Smooth muscle cell of trachea (primary cell): ENCODE results near the gene CTNND1. TPM values are rescaled to one million over a fixed set of nuclear protein-coding genes. Genes with fewer than 3 reads are reported as not detected.

Experiments
- total RNA-seq: library from RNA; depleted of rRNA; stranded (reverse); fragments of >200 nt; gene quantifications from 2 replicates; pipeline ENCODE4 v1.2.1, GENCODE V29; 2014

CTNND1 gene
- 114 and 116 TPM in 2 replicates for total RNA-seq

GRCh38 chr11:57761301-57762234, at the start of gene CTNND1:
TSS of gene CTNND1 (plus strand) at chr11:57761802. CDS start at chr11:57791479, 29,677 bp downstream.

GRCh38 chr11:57712256-57713150, 49.1 kb upstream of the CTNND1 start, which contains the start of gene TMX2:
TSS of gene TMX2 (plus strand) at chr11:57712593. CDS start at chr11:57712619, 26 bp downstream.

GRCh38 chr11:57741132-57742086, 20.2 kb upstream of the CTNND1 start, which contains the start of gene SELENOH:
TSS of gene SELENOH (plus strand) at chr11:57741491. CDS start at chr11:57741596, 105 bp downstream.

GRCh38 chr11:57751676-57752253, 9.8 kb upstream of the CTNND1 start, which contains the start of gene BTBD18:
TSS of gene BTBD18 (minus strand) at chr11:57751819. CDS start at chr11:57751188, 631 bp downstream.

Other genes starting within 250 kb of the CTNND1 start
- gene SLC43A1, start 246.1 kb upstream of the CTNND1 start, total RNA-seq: 15.3 and 23.5 TPM in 2 replicates
- 14.9 and 35.5 TPM in 2 replicates for gene TIMM10, start 231.0 kb upstream of the CTNND1 start, total RNA-seq
- not detected in 2 replicates for gene SMTNL1, start 224.2 kb upstream of the CTNND1 start, total RNA-seq
- 43.3 and 106 TPM in 2 replicates for gene UBE2L6, start 194.1 kb upstream of the CTNND1 start, total RNA-seq
- gene SERPING1, start 164.1 kb upstream of the CTNND1 start, total RNA-seq: 9.6 and 26.0 TPM in 2 replicates
- 2.6 and 3.1 TPM in 2 replicates for gene YPEL4, start 111.9 kb upstream of the CTNND1 start, total RNA-seq
- 19.5 and 20.2 TPM in 2 replicates for gene CLP1, start 104.0 kb upstream of the CTNND1 start, total RNA-seq
- 26.9 and 42.0 TPM in 2 replicates for gene ZDHHC5, start 93.7 kb upstream of the CTNND1 start, total RNA-seq
- gene MED19, start 49.6 kb upstream of the CTNND1 start, total RNA-seq: 12.4 and 20.7 TPM in 2 replicates
- gene TMX2, start 49.2 kb upstream of the CTNND1 start, total RNA-seq: 48.1 and 48.3 TPM in 2 replicates
- 67.0 and 110 TPM in 2 replicates for gene SELENOH, start 20.3 kb upstream of the CTNND1 start, total RNA-seq
- not detected in 2 replicates for gene BTBD18, start 10.0 kb upstream of the CTNND1 start, total RNA-seq